SH-SY5Y (cell line): ENCODE data around the gene TWIST2.

Experiments used
- GATA2 ChIP-seq: IDR thresholded peaks from 2 replicates; pipeline ENCODE4 v1.6.1; 2011; ENCODE audit warnings: mild to moderate bottlenecking, low read depth, low read length
- GATA3 ChIP-seq: IDR thresholded peaks from 2 replicates; pipeline ENCODE4 v1.6.1; 2011; ENCODE audit warnings: low read depth, mild to moderate bottlenecking, low read length, moderate library complexity

DNA sequence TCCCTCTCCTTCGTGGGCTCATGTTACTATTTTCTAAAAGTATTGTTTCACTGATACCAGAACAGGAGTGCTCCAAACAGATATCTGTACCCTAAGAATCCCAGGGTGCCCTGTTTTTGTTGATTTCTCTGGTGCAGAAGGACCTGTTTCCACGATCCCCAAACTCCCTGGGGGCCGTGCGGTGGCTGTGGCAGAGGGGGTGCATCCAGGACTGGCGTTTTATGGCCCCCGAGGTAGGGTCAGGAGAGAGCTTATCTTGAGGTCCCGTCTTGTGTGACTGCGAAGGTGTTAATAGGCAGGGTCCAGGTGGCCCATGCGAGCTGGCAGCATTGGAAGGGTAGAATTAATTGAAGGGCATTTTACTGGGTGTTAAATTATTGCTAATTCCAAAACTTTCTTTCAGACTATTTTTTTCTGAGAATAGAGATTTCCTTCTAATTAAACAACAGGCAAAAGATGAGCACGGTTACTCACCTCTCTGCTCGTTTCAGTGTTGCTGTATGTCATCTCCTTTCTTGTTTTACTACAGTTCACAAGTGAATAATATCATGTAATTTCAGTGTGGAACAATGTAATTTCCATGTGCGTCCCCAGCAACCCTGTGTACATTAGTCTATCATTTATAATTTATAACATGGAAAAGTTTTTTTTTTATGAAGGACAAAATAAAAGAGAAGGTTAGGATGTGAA, 8.2 kb downstream of the TWIST2 start:
- no peak for TF ChIP-seq GATA2
- TF ChIP-seq GATA3, result no peak
